GM21619 (cell line): ENCODE data around the gene LRRC37A2.
"Not testable (repeated sequence)": the region's sequence is repeated elsewhere in the genome, so short reads cannot be mapped to it uniquely, and the experiment has no call there.

ENCODE experiments used
- ATAC-seq: cut with Tn5 transposase; IDR thresholded peaks from one replicate; pipeline ENCODE4 v1.9.1; 2021; ENCODE audit not compliant: unreplicated experiment

LRRC37A2 gene

DNA sequence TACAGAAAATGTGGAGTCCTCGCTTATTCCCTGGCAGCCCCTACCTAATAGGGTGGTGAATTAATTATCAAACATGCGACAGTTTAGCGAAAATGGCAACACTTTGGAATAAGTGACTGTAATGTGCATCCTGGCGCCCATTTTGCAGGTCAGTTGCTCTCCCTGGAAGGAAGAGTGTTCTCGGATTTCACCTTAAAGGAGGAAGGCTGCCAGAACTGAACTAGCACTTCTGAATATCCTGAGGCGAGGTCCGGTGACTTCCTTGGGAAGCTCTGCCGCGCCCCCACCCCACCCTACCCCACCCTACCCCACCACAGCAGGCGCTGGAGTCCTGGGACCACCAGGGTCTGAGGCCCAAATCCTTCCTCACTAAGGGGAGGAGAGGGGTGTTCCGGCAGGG is at the start of gene LRRC37A2:
TSS of gene LRRC37A2 (plus strand) at position 301 of the 400 bp plus-strand sequence. CDS start 245 bp downstream, outside the sequence.
- ATAC-seq = not testable (repeated sequence)

GRCh38 chr17:46467618-46468017 is 44.6 kb upstream of the LRRC37A2 start:
- not testable (repeated sequence) for ATAC-seq

DNA sequence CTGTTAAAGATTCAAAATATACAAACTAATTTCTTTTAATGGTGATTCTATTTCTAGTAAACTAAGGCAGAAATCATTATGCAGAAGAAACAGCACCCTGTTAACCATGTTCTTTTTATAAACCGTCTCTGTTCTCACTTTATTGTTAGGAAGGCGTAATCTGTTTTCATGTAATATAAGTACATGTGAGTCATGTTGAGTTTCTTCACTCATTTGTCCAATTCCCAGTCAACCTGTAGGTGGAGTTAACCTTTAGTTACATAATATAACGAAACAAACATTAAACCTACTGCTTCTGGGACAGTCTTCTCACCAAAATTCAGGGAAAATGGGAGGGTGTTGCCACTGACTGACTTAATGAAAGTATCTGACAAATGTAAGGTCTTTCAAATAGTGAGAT is 37.8 kb upstream of the LRRC37A2 start:
- ATAC-seq = not testable (repeated sequence)

GRCh38 chr17:46475583-46475982 is 36.7 kb upstream of the LRRC37A2 start:
- ATAC-seq = not testable (repeated sequence)

- not testable (repeated sequence) for ATAC-seq
Measured at GRCh38 chr17:46478823-46479222, 33.4 kb upstream of the LRRC37A2 start.

GRCh38 chr17:46481310-46481709 is 31.0 kb upstream of the LRRC37A2 start:
- ATAC-seq = not testable (repeated sequence)

GRCh38 chr17:46492021-46492420 is 20.2 kb upstream of the LRRC37A2 start:
- ATAC-seq = not testable (repeated sequence)

DNA sequence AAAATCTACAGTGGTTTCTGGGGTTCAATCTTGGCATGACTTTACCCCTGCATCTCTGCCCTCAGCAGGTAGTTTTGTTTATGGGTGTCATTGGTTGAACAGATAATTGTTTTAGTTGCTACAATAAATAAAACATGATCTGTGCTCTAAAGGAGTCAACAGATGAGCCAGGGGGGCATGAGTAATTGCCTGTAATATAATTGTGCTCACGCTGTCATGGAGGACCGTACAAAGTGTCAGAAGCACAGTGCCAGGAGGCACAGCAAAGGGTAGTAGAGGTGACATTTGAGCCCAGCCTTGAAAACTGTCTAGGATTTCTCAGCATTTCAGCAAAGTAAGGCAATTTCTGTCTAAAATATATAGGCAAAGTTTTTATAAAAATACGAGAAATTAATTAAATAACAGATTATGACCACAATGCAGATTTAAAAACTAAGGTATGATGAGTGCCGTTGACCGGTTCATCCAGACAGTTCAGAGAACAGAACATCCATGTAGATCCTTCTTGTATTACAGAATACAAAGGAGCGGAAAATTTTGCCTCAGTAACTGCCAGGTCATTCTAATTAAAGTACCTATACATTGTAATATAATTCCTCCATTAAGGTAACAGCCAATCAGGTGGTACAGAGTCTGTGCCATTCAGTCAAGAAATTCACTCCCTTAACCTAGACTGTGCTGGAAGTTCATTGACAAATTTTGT is 12.7 kb upstream of the LRRC37A2 start:
- ATAC-seq = not testable (repeated sequence)

DNA sequence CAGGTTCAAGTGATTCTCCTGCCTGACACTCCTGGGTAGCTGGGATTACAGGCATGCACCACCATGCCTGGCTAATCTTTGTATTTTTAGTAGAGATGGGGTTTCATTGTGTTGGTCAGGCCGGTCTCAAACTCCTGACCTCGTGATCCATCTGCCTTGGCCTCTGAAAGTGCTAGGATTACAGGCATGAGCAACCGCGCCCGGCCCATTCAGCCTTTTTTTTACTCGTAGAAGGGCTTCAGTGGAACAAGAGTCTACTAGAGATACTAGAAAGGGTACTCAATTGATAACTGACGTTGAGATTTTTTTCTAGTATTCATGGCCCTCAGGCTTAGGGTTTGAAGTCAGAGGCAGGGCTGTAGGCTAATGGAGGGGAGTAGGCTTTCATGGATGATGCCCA is 6.4 kb upstream of the LRRC37A2 start:
- ATAC-seq = not testable (repeated sequence)

DNA sequence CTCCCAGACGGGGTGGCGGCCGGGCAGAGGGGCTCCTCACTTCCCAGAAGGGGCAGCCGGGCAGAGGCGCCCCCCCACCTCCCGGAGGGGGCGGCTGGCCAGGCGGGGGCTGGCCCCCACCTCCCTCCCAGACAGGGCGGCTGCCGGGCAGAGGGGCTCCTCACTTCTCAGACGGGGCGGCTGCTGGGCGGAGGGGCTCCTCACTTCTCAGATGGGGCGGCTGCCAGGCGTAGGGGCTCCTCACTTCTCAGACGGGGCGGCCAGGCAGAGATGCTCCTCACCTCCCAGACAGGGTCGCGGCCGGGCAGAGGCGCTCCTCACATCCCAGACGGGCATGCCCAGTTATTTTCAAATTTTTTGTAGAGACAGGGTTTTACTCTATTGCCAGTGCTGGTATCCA is 22.4 kb downstream of the LRRC37A2 start:
- ATAC-seq = not testable (repeated sequence)

DNA sequence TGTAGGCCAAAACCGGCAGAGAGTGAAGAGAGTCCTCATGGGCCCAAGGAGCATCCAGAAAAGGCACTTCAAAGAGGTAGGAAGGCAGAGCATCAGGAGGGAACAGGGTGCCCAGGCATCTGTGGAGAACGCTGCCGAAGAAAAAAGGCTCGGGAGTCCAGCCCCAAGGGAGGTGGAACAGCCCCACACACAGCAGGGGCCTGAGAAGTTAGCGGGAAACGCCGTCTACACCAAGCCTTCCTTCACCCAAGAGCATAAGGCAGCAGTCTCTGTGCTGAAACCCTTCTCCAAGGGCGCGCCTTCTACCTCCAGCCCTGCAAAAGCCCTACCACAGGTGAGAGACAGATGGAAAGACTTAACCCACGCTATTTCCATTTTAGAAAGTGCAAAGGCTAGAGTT is 36.3 kb downstream of the LRRC37A2 start:
- ATAC-seq = not testable (repeated sequence)

- ATAC-seq = not testable (repeated sequence)
Measured at GRCh38 chr17:46559155-46559554, 46.9 kb downstream of the LRRC37A2 start.

DNA sequence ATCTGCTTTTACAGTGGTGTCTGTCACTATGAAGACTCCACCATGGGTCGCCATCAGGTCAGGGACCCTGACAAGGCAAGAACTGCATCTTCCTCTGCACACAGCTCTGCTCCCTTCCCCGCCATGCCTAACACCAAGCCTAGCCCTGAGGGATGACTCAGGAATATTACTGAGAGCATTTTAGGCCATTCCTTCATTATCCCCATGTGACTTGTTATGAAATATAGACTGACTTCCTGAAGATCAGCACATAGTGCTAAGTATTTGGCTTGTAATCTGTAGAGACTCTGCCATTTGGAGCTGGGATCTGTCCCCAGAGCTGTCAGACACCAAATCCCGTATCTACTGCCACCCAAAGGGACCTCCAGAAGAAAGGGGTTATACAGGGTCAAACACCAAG is 47.8 kb downstream of the LRRC37A2 start:
- not testable (repeated sequence) for ATAC-seq

DNA sequence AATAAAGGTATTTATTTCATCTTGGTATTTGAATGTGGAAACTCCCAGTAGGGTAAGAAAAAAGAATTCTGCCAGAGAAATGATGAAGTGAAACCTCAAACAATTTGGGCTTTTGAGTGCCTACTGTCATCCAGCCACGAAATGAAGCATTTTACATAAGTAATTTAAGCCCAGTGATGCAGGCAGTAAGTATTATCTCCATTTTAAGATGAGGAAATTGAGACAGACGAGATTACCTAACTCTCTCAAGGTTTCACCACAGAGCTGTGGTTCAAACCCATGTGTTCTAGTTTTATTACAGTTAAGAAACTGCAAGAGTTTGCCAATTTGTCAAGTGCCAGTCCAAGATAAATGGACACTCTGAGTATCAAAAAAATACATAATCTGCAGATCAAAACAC is 54.0 kb downstream of the LRRC37A2 start:
- ATAC-seq = peak; percentile 54

DNA sequence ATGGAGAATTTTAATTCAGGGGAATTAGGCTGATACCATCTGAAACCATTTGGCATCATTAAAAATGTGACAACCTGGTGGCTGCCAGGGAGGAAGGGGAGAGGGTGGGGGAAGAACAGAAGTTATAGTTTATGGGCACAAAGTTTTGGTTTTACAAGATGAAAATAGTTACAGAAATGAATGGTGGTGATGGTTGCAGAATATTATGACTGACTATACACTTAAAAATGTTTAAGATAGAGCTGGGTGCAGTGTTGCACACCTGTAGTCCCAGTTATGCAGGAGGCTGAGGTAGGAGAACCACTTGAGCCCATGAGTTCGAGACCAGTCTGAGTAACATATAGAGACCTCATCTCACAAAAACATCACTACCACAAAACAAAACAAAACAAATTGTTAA is 54.7 kb downstream of the LRRC37A2 start:
- not testable (repeated sequence) for ATAC-seq

DNA sequence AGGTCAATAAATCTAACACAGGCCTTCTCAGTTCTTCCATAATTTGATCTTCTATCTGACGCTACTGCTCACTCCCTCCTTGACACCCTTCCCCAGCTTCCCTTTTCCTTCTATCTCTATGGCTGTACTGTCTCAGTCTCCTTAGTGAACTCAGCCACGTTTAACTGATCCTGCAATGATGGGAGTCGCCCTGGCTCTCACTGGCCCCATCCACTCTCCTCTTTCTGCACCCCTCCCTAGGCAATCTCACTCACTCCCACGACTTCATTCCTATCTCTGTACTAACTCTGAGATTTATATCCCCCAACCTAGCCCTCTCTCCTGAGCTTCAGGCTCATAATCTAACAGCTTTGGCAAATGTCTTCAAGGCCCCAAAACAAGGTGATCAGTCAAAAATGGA is 59.5 kb downstream of the LRRC37A2 start:
- ATAC-seq = not testable (repeated sequence)

DNA sequence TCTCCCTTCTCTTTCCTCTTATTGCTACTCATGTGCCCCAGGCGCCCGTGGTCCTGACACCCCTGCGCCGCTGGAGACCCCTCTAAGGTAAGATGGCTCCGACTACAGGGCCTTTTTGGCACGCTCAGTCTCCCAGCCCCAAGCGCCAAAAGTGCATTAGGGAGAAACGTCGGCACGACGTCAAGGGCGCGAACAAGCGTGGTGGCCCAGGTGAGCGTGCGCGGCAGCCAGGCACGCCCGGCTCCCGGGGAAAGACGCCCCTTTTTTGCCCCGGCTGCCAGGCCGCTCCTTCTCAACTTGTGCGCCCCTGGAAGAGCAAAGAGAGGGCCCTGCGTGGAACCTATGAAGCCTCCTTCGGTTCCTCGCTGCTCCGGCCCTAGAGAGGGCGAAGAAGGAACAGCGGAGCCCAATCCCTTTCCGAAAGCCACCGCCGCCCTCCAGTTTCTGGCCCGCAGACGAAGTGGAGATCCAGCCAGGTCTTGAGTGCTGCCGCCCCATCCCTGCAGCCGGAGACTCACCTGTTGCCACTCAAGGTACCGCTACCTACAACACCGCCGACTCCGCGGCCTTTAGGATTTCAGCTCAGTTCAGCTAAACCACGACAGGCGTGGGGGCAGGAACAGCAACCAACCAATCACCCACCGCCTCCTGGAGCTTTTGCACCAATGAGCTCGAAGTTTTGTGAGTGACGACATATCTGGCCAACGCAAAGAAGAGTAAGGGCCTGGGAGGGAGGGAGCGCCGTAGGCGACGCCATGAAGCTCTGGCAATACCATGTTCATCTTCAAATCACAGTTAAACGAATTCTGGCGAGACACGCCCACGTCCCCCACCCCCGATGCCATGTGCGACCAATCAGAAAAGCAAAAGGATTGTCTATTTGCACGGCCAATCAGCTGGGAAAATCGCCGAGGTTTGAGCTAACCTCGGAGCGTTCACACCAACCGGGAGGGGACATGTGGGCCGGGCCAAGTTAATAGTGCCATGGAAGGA is 67.1 kb downstream of the LRRC37A2 start, which contains the start of gene ARL17A:
TSS of gene ARL17A (minus strand) at position 609 of the 993 bp plus-strand sequence. CDS start 3,369 bp downstream, outside the sequence.
- peak; percentile 87 for ATAC-seq

DNA sequence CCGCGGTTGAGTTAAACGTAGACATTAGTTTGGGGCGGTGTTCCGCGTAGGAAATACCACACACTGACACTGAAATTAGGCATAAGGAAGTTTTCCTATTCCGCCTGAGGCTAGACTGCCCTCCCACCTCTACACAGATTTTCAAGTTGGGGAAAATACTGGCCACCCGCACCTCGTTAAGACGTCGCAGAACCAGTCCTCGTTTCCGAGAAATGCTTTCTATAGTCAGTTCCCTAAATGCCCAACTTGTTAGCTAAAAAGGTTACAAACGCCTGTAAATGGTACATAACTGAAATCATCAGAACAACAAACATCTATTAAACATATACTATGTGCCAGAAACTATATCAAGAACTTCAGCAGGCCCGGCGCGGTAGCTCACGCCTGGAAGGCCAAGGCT is 67.8 kb downstream of the LRRC37A2 start:
- not testable (repeated sequence) for ATAC-seq

GRCh38 chr17:46585444-46585843 is 73.2 kb downstream of the LRRC37A2 start:
- not testable (repeated sequence) for ATAC-seq

DNA sequence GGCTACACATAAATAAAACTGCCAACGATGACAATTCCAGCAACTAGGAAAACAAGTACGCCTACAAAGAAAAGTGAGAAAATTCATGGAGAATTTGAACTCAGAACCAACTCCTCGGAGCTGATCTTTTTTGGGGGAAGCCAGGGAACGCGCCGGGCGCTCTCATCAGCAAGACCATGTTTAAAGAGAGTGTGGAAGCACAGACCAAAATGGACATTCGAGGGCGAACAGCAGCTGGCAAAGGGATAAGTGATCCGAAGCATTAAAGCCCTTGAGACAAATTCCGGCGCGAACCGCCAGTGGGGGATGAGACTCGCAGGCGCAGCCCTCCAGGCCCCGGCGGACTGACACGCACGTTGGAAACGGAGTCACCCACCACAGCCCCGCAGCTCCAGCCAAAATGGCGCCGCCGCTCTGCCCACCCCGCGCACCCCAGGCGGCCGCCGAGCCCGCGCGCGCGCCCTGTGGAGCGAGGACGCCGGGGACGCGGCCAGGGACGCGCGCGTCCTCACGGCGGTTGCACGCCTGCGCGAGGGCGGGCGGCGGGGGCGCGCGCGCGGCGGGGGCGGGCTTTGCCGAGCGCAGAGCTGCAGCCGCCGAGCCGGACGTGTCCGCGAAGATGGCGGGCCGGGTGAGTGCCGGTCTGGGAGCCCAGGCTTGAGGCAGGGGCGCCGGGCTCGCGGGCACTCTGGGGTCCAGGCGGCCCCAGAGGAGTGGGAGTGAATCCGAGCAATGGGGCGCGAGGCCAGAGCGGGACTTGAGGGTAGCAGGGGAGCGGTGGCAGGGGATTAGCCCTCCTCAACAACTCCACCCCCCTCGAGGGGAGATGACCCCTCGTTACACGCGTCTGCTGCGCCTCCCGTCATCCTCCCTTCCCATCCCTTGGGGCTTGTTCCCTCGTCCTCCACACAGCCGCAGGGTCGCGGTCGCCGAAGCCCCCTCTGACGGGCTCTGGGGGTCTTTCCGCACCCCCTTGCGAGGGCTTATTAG is 78.2 kb downstream of the LRRC37A2 start, which contains the start of gene NSF:
TSS of gene NSF (plus strand) at position 513 of the 990 bp plus-strand sequence. CDS start at position 620, 107 bp downstream.
- ATAC-seq = peak; percentile 70
